Endodermal cell (in vitro differentiated cells): Measurements from ENCODE around the gene MUSK. TPM values are rescaled to one million over a fixed set of nuclear protein-coding genes. Genes with fewer than 3 reads are reported as not detected.

Source experiments
- DNase-seq: peaks from one replicate; pipeline ENCODE4 v3.0.0-alpha.2; 2017
- H3K27ac ChIP-seq: 2 replicates; pipeline ENCODE4 v1.5.1; 2013; ENCODE audit warnings: mild to moderate bottlenecking, low read depth, low read length, moderate library complexity
- H3K27me3 ChIP-seq: 2 replicates; pipeline ENCODE4 v1.6.1; 2013; ENCODE audit warnings: mild to moderate bottlenecking, low read length, moderate library complexity; ENCODE audit not compliant: insufficient read depth, control insufficient read depth, poor library complexity, severe bottlenecking
- H3K36me3 ChIP-seq: 2 replicates; pipeline ENCODE4 v1.7.0; 2013; ENCODE audit warnings: mild to moderate bottlenecking, low read length, moderate library complexity; ENCODE audit not compliant: control insufficient read depth, insufficient read depth
- H3K4me1 ChIP-seq: one replicate; pipeline ENCODE4 v1.7.0; 2013; ENCODE audit warnings: low read length; ENCODE audit not compliant: control insufficient read depth, insufficient read depth
- H3K4me3 ChIP-seq: 2 replicates; pipeline ENCODE4 v1.5.1; 2013; ENCODE audit warnings: mild to moderate bottlenecking, low read length, moderate library complexity
- H3K9ac ChIP-seq: 2 replicates; pipeline ENCODE4 v1.6.1; 2013; ENCODE audit warnings: mild to moderate bottlenecking, low read length, moderate library complexity; ENCODE audit not compliant: poor library complexity, severe bottlenecking; ENCODE audit errors: extremely low read depth
- H3K9me3 ChIP-seq: 2 replicates; pipeline ENCODE4 v1.6.1; 2013; ENCODE audit warnings: mild to moderate bottlenecking, low read length, moderate library complexity; ENCODE audit not compliant: control insufficient read depth
- H3K27ac Mint-ChIP-seq: 2 replicates; pipeline ENCODE4 v1.8.0; 2020; ENCODE audit warnings: mixed read lengths
- H3K27me3 Mint-ChIP-seq: 2 replicates; pipeline ENCODE4 v1.8.0; 2021; ENCODE audit warnings: mild to moderate bottlenecking, mixed read lengths; ENCODE audit not compliant: insufficient read depth
- H3K36me3 Mint-ChIP-seq: 2 replicates; pipeline ENCODE4 v1.8.0; 2020; ENCODE audit warnings: low read depth, mixed read lengths
- H3K4me1 Mint-ChIP-seq: 2 replicates; pipeline ENCODE4 v1.8.0; 2020; ENCODE audit warnings: mixed read lengths
- H3K4me3 Mint-ChIP-seq: 2 replicates; pipeline ENCODE4 v1.8.0; 2020; ENCODE audit warnings: mild to moderate bottlenecking, moderate library complexity, mixed read lengths
- H3K9me3 Mint-ChIP-seq: 2 replicates; pipeline ENCODE4 v1.8.0; 2020; ENCODE audit warnings: mild to moderate bottlenecking, mixed read lengths
- CTCF ChIP-seq: fragments of 200-600 bp; sonication (generic); conservative IDR thresholded peaks from 2 replicates; pipeline ENCODE4 v1.5.0; 2021; ENCODE audit warnings: antibody characterized with exemption, mild to moderate bottlenecking
- WGBS, 2 experiments: methylation state at CpG; one replicate each; pipeline versions ENCODE4 v1.1.5 to v1.1.7; 2013; ENCODE audit warnings: missing lambda C conversion rate in 2 of 2, mixed read lengths in 1 of 2; ENCODE audit not compliant: insufficient coverage in 1 of 2, insufficient read length in 1 of 2; 5-methylcytosine and 5-hydroxymethylcytosine counted together
- long read RNA-seq, 4 experiments: library from polyadenylated mRNA in 2 of 4; library from RNA in 1 of 4; library from capped mRNA in 1 of 4; stranded (forward) in 3 of 4; unstranded in 1 of 4; transcript quantifications; one replicate each; pipeline ENCODE4 v2.0.0, GENCODE V29; 2020 to 2021; ENCODE audit warnings: inconsistent platforms in 1 of 4
- polyA plus RNA-seq, 2 experiments: library from polyadenylated mRNA; stranded (reverse); fragments of 50-300 nt; gene quantifications; one replicate each; pipeline ENCODE4 v1.2.3, GENCODE V29; 2013
- total RNA-seq, 2 donors: library from RNA; stranded (reverse); fragmentation: NEBNext Ultra II Directional in 1 of 2; extraction: Animal tissue kit (Norgen Biotek cat#: 25700) in 1 of 2; gene quantifications; 2 replicates in 1 of 2; 3 replicates in 1 of 2; pipeline ENCODE4 v1.2.1, GENCODE V29; 2021

The MUSK gene
- not detected for total RNA-seq
- polyA plus RNA-seq (2013, experiment 1 of 2) = not detected
- polyA plus RNA-seq (2013, experiment 2 of 2) = not detected
- long read RNA-seq, experiment 1 = 0 reads
- long read RNA-seq, experiment 2 = 0 reads
- long read RNA-seq, experiment 3, partial matches to known transcripts = 0 of 1 reads
- long read RNA-seq, experiment 3, other reads (novel, unspliced or antisense) = 1 of 1 reads
- long read RNA-seq, experiment 4 = 0 reads

GRCh38 chr9:110668570-110669167 is at the start of gene MUSK:
Gene MUSK (plus strand): TSS chr9:110668791. CDS start chr9:110668905, 114 bp downstream.
- no peak for TF ChIP-seq CTCF
- Histone ChIP-seq H3K36me3 (no peaks in the 10 kb centered on the region), H3K27ac (no peak within 1 kb of the TSS), H3K9me3 (no peaks in the 10 kb centered on the region), H3K27me3 (no peaks in the 10 kb centered on the region), H3K4me3 (no peak within 1 kb of the TSS), H3K9ac (no peak within 1 kb of the TSS), H3K4me1 (no peaks in the 10 kb centered on the region)
- Mint-ChIP-seq H3K4me1 (no peaks in the 10 kb centered on the region), H3K27me3 (no peaks in the 10 kb centered on the region), H3K36me3 (no peaks in the 10 kb centered on the region), H3K4me3 (no peak within 1 kb of the TSS), H3K9me3 (no peaks in the 10 kb centered on the region), H3K27ac (no peak within 1 kb of the TSS)
- 92 to 98% methylated on average over 6 to 8 of the region's 8 CpGs for WGBS, 2 experiments
- DNase-seq = no peak

GRCh38 chr9:110619831-110620230 is 48.8 kb upstream of the MUSK start:
- no peak for DNase-seq
- Histone ChIP-seq H3K4me3 (no peak overlapping the region), H3K36me3 (no peaks in the 10 kb centered on the region), H3K27me3 (no peaks in the 10 kb centered on the region), H3K27ac (no peak overlapping the region), H3K4me1 (no peaks in the 10 kb centered on the region), H3K9me3 (no peaks in the 10 kb centered on the region), H3K9ac (no peak overlapping the region)
- Mint-ChIP-seq H3K27ac (no peak overlapping the region), H3K4me1 (no peaks in the 10 kb centered on the region), H3K27me3 (no peaks in the 10 kb centered on the region), H3K9me3 (no peaks in the 10 kb centered on the region), H3K36me3 (no peaks in the 10 kb centered on the region), H3K4me3 (no peak overlapping the region)
- TF ChIP-seq CTCF = no peak

- Histone ChIP-seq H3K4me1 (no peaks in the 10 kb centered on the region), H3K27ac (no peak overlapping the region), H3K9me3 (no peaks in the 10 kb centered on the region), H3K27me3 (no peaks in the 10 kb centered on the region), H3K36me3 (no peaks in the 10 kb centered on the region), H3K9ac (no peak overlapping the region), H3K4me3 (no peak overlapping the region)
- H3K27ac Mint-ChIP-seq = no peak overlapping the region
- H3K4me3 Mint-ChIP-seq = no peak overlapping the region
- no peaks in the 10 kb centered on the region for H3K4me1 Mint-ChIP-seq
- H3K9me3 Mint-ChIP-seq = no peaks in the 10 kb centered on the region
- no peak for DNase-seq
- no peaks in the 10 kb centered on the region for H3K27me3 Mint-ChIP-seq
- WGBS, 2 experiments = 95% methylated on average over 3 of the region's 3 CpGs; no CpG with 5 or more reads in 1 of the 2 experiments
- H3K36me3 Mint-ChIP-seq = no peaks in the 10 kb centered on the region
- no peak for TF ChIP-seq CTCF
These were observed 47.9 kb upstream of the MUSK start for GRCh38 chr9:110620726-110621125.
